Measurements from ENCODE around the gene PRRG2. TPM values are rescaled to one million over a fixed set of nuclear protein-coding genes. Genes with fewer than 3 reads are reported as not detected.

The PRRG2 gene
- total and polyA plus RNA-seq, 4 donors: 5.1 to 11.7 (median 9.8) TPM

DNA sequence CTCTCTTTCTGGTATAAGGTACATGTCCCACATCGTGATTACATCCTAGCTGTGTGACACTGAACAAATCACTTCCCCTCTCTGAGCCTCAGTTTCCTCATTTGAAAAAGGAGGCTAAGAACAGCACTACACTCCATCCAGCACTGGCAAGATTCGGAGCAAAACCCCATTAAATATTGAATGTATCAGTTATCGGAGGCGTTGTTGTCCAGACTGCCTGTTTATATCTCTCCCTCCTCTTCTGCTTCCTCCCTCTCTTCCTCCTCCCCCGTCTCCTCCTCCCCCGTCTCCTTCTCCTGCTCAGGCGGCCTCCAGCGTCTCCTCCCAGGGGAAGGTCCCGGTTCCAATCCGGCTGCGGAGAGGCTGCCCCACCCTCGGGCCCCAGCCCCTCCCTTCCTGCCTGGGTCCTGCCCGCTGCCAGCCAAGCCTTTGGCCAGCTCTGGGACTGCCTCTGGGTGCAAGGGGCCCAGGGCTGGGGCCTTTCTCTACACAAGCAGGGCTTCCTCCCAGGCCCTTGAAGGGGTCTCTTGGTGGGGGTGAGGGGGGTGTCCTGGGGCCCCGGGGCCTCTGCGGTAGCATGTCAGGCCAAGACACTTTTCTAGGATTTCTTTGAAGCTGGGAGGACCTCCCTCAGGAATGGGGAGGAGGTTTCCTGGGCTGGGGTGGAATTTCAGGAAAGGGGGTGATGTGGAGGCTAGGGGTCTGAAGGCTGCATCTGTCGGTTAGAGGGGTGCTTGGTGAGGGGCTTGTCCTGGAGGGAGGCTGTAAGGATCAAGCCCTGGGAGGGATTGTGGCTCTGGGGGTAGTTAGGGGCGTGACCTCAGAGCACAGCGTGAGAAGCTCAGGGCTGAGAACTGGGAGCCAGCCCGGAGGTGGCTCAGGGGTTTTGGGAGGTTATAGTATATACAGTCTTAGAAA is 57.0 kb downstream of the PRRG2 start:
- no peaks in the 10 kb centered on the region for H3K9me3 ChIP-seq (ENCODE audit: control insufficient read depth in 4 of 4, insufficient read depth in 3 of 4, low read length in 3 of 4)
- ATAC-seq (ENCODE audit: insufficient read depth, low FRiP score): no peak
- peak; percentile 44 to 68 (median 57) for DNase-seq
- TF ChIP-seq, protein P1, sequence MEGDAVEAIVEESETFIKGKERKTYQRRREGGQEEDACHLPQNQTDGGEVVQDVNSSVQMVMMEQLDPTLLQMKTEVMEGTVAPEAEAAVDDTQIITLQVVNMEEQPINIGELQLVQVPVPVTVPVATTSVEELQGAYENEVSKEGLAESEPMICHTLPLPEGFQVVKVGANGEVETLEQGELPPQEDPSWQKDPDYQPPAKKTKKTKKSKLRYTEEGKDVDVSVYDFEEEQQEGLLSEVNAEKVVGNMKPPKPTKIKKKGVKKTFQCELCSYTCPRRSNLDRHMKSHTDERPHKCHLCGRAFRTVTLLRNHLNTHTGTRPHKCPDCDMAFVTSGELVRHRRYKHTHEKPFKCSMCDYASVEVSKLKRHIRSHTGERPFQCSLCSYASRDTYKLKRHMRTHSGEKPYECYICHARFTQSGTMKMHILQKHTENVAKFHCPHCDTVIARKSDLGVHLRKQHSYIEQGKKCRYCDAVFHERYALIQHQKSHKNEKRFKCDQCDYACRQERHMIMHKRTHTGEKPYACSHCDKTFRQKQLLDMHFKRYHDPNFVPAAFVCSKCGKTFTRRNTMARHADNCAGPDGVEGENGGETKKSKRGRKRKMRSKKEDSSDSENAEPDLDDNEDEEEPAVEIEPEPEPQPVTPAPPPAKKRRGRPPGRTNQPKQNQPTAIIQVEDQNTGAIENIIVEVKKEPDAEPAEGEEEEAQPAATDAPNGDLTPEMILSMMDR (IDR thresholded peaks at IDR 0.05; ENCODE audit: control extremely low read depth, extremely low read depth): no peak
- WGBS, 2 donors: 7% methylated on average over 19 of the region's 19 CpGs
- no peaks in the 10 kb centered on the region for H3K36me3 ChIP-seq (ENCODE audit: control insufficient read depth in 4 of 4, insufficient read depth in 4 of 4, low read length in 4 of 4)
- no peak overlapping the region for H3K4me3 ChIP-seq
- H3K4me1 ChIP-seq (ENCODE audit: control insufficient read depth in 5 of 5, insufficient read depth in 5 of 5, low read length in 5 of 5): peaks cover 5 to 39% (median 11%) of the 10 kb centered on the region in 5 donors
- no peaks in the 10 kb centered on the region for H3K27me3 ChIP-seq (ENCODE audit: control insufficient read depth in 3 of 3, insufficient read depth in 3 of 3, low read length in 2 of 3)
- H3K9ac ChIP-seq (ENCODE audit: insufficient read depth in 1 of 2, low read length in 2 of 2): peak overlapping the region in 1 of 2 donors; percentile 46
- H3K27ac ChIP-seq (ENCODE audit: low read depth in 1 of 2, low read length in 1 of 2): peak overlapping the region; percentile 83

DNA sequence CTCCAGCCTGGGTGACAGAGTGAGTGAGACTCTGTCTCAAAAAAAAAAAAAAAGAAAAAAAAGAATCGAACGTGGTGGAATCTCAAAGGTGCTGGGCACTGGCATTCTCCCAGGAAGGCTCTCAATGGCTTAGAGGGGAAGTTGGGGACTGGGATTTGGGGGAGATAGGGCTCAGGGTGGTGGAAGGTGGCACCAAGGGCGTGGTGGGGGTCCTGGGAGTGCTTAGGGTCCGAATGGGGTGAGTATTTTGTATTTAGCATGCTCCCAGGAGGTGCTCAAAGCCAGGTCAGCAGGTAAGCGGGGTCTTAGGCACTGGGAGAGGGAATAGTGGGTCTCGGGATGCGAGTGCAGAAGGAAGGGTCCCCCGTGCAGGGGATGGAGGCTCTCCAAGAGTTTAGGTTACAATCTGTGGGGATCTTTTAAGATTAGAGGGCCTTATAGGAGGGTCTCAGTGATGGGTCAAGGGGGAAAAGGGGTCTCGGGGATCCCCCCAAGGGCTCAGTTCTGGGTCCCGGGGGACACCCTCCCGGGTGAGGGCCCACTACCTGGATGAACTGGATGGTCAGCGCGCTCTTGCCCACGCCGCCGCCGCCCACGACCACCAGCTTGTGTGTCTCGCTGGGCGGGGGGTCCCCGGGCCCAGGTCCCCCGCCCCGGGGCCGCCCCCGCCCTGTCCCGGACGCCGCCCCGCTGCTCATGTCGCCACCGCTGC is 58.4 kb downstream of the PRRG2 start:
- peaks cover 0 to 2% (median 0%) of the 10 kb centered on the region in 4 donors for H3K36me3 ChIP-seq (ENCODE audit: control insufficient read depth in 4 of 4, insufficient read depth in 4 of 4, low read length in 4 of 4)
- H3K9ac ChIP-seq (ENCODE audit: insufficient read depth in 1 of 2, low read length in 2 of 2): peak overlapping the region in 1 of 2 donors; percentile 82
- WGBS, 2 donors: 2 to 4% methylated on average over 24 to 31 of the region's 31 CpGs
- peak overlapping the region; percentile 42 for H3K4me3 ChIP-seq
- no peaks in the 10 kb centered on the region for H3K9me3 ChIP-seq (ENCODE audit: control insufficient read depth in 4 of 4, insufficient read depth in 3 of 4, low read length in 3 of 4)
- DNase-seq (peak in 2 of 3 donors; percentile 32 to 36), ATAC-seq (ENCODE audit: insufficient read depth, low FRiP score) (no peak)
- TF ChIP-seq, protein P1 (IDR thresholded peaks at IDR 0.05; ENCODE audit: control extremely low read depth, extremely low read depth): no peak
- H3K4me1 ChIP-seq (ENCODE audit: control insufficient read depth in 5 of 5, insufficient read depth in 5 of 5, low read length in 5 of 5): peaks cover 5 to 47% (median 16%) of the 10 kb centered on the region in 5 donors
- no peaks in the 10 kb centered on the region for H3K27me3 ChIP-seq (ENCODE audit: control insufficient read depth in 3 of 3, insufficient read depth in 3 of 3, low read length in 2 of 3)
- H3K27ac ChIP-seq (ENCODE audit: low read depth in 1 of 2, low read length in 1 of 2): peak overlapping the region; percentile 86 to 88

DNA sequence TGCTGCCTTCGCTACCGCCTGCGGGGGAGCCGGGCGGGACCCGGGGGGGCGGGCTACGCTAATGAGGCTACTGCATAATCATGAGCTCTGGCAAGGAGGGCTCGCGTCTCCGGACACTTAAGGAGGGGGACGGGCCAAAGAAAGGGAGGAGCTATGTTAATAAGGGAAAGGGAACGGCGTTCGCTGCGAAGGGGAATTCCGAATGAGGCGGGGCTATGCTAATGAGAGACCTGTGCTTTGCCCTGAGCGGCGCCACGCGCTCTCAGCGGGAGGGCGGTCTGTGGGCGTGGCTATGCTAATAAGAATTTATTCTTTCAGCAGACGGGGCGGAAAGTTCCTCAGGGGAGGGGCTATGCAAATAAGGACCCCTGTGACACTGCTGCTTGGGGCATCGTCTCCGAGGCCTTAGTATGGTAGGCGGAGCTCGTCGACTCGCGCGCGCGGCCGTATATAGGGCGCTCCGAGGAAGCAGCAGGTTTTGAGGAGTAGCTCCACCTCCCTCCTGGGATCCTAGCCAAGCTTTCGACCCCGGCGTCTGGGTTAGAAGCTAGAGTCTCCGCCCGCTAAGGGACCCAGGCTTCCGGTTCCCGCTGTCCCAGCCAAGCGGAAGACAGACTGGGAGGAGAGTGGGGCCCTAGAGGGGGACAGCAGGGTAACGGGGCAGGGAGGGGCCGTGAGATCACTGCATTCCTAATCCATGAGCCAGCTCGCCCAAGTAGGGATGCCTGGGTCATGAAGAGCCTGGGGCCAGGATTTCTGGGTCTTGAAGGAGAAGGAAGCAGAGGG is 59.2 kb downstream of the PRRG2 start, which contains the start of gene RRAS:
RRAS (minus strand) TSS at position 31 of the 786 bp plus-strand sequence. CDS start 45 bp downstream, outside the sequence.
- peak; percentile 68 for ATAC-seq (ENCODE audit: insufficient read depth, low FRiP score)
- peak; percentile 100 for DNase-seq
- Histone ChIP-seq H3K4me3 (peak within 1 kb of the TSS; percentile 48), H3K9me3 (ENCODE audit: control insufficient read depth in 4 of 4, insufficient read depth in 3 of 4, low read length in 3 of 4) (no peaks in the 10 kb centered on the region), H3K27ac (ENCODE audit: low read depth in 1 of 2, low read length in 1 of 2) (peak within 1 kb of the TSS; percentile 99 to 100), H3K27me3 (ENCODE audit: control insufficient read depth in 3 of 3, insufficient read depth in 3 of 3, low read length in 2 of 3) (no peaks in the 10 kb centered on the region), H3K4me1 (ENCODE audit: control insufficient read depth in 5 of 5, insufficient read depth in 5 of 5, low read length in 5 of 5) (peaks cover 5 to 46% (median 16%) of the 10 kb centered on the region in 5 donors), H3K9ac (ENCODE audit: insufficient read depth in 1 of 2, low read length in 2 of 2) (peak within 1 kb of the TSS; percentile 95 to 98), H3K36me3 (ENCODE audit: control insufficient read depth in 4 of 4, insufficient read depth in 4 of 4, low read length in 4 of 4) (peaks cover 0 to 4% (median 2%) of the 10 kb centered on the region in 4 donors)
- TF ChIP-seq, protein P1 (IDR thresholded peaks at IDR 0.05; ENCODE audit: control extremely low read depth, extremely low read depth): no peak
- 0% methylated on average over 51 of the region's 51 CpGs for WGBS, 2 donors

Small RNAs within 50 kb of the gene (small RNA-seq; reads per million reads assigned to genes)
- gene RF00019 (ENCODE audit: low replicate concordance): not detected

Other genes starting within 250 kb of the PRRG2 start
- gene CD37, start 245.9 kb upstream of the PRRG2 start, total RNA-seq: 10 to 100 TPM; 33.9 to 65.1 TPM
- 100 to 1,000 TPM in 1 of 2 donors, 10 to 100 TPM in 1; 37.2 to 154 TPM for gene CD37, start 245.9 kb upstream of the PRRG2 start, polyA plus RNA-seq
- 10 to 100 TPM; 31.4 to 40.0 TPM for gene TEAD2, start 218.9 kb upstream of the PRRG2 start, total RNA-seq
- 10 to 100 TPM; 21.9 to 31.5 TPM for gene TEAD2, start 218.9 kb upstream of the PRRG2 start, polyA plus RNA-seq
- under 1 TPM; 0.85 to 0.95 TPM for gene DKKL1, start 217.4 kb upstream of the PRRG2 start, total RNA-seq
- gene DKKL1, start 217.4 kb upstream of the PRRG2 start, polyA plus RNA-seq: under 1 TPM; 0.58 to 0.91 TPM
- 1 to 10 TPM in 1 of 2 donors, not detected in 1; 2.9 TPM for gene KASH5, start 193.1 kb upstream of the PRRG2 start, total RNA-seq
- 1 to 10 TPM in 1 of 2 donors, under 1 TPM in 1; 0.52 to 1.5 TPM for gene KASH5, start 193.1 kb upstream of the PRRG2 start, polyA plus RNA-seq
- not detected for gene PTH2, start 157.9 kb upstream of the PRRG2 start, total RNA-seq
- gene PTH2, start 157.9 kb upstream of the PRRG2 start, polyA plus RNA-seq: not detected
- not detected for gene GFY, start 155.9 kb upstream of the PRRG2 start, total RNA-seq
- not detected for gene GFY, start 155.9 kb upstream of the PRRG2 start, polyA plus RNA-seq
- gene SLC17A7, start 139.8 kb upstream of the PRRG2 start, total RNA-seq: under 1 TPM; 0.31 to 0.51 TPM
- under 1 TPM; 0.10 to 0.30 TPM for gene SLC17A7, start 139.8 kb upstream of the PRRG2 start, polyA plus RNA-seq
- 10 to 100 TPM; 65.7 to 65.9 TPM for gene PIH1D1, start 129.5 kb upstream of the PRRG2 start, total RNA-seq
- 10 to 100 TPM; 63.7 to 66.6 TPM for gene PIH1D1, start 129.5 kb upstream of the PRRG2 start, polyA plus RNA-seq
- gene ALDH16A1, start 128.1 kb upstream of the PRRG2 start, total RNA-seq: 10 to 100 TPM; 21.1 to 53.3 TPM
- 10 to 100 TPM; 36.1 to 38.7 TPM for gene ALDH16A1, start 128.1 kb upstream of the PRRG2 start, polyA plus RNA-seq
- gene FLT3LG, start 107.1 kb upstream of the PRRG2 start, total RNA-seq: 1 to 10 TPM; 2.9 to 8.9 TPM
- gene FLT3LG, start 107.1 kb upstream of the PRRG2 start, polyA plus RNA-seq: 10 to 100 TPM in 1 of 2 donors, 1 to 10 TPM in 1; 9.5 to 15.0 TPM
- gene RPL13A, start 93.7 kb upstream of the PRRG2 start, total RNA-seq: 1,000 to 10,000 TPM; 1,499 to 2,532 TPM
- gene RPL13A, start 93.7 kb upstream of the PRRG2 start, polyA plus RNA-seq: 1,000 to 10,000 TPM; 2,431 to 2,816 TPM
- 1,000 to 10,000 TPM; 1,558 to 1,973 TPM for gene RPS11, start 84.9 kb upstream of the PRRG2 start, total RNA-seq
- 1,000 to 10,000 TPM; 4,071 to 4,654 TPM for gene RPS11, start 84.9 kb upstream of the PRRG2 start, polyA plus RNA-seq
- 100 to 1,000 TPM; 184 to 271 TPM for gene FCGRT, start 68.7 kb upstream of the PRRG2 start, total RNA-seq
- gene FCGRT, start 68.7 kb upstream of the PRRG2 start, polyA plus RNA-seq: 100 to 1,000 TPM; 233 to 247 TPM
- 10 to 100 TPM; 14.1 to 39.2 TPM for gene RCN3, start 53.3 kb upstream of the PRRG2 start, total RNA-seq
- 10 to 100 TPM; 29.3 to 32.6 TPM for gene RCN3, start 53.3 kb upstream of the PRRG2 start, polyA plus RNA-seq
- 10 to 100 TPM; 40.9 to 48.1 TPM for gene NOSIP, start 760 bp upstream of the PRRG2 start, total RNA-seq
- 10 to 100 TPM; 77.1 to 84.2 TPM for gene NOSIP, start 760 bp upstream of the PRRG2 start, polyA plus RNA-seq
- gene PRR12, start 9.9 kb downstream of the PRRG2 start, total RNA-seq: 10 to 100 TPM; 18.0 to 32.4 TPM
- 10 to 100 TPM in 1 of 2 donors, 1 to 10 TPM in 1; 7.6 to 15.5 TPM for gene PRR12, start 9.9 kb downstream of the PRRG2 start, polyA plus RNA-seq
- gene RRAS, start 58.8 kb downstream of the PRRG2 start, total RNA-seq: 10 to 100 TPM; 26.3 to 71.6 TPM
- 100 to 1,000 TPM; 140 to 180 TPM for gene RRAS, start 58.8 kb downstream of the PRRG2 start, polyA plus RNA-seq
- 10 to 100 TPM; 22.5 to 80.2 TPM for gene SCAF1, start 60.9 kb downstream of the PRRG2 start, total RNA-seq
- 10 to 100 TPM; 24.3 to 26.7 TPM for gene SCAF1, start 60.9 kb downstream of the PRRG2 start, polyA plus RNA-seq
- gene IRF3, start 84.5 kb downstream of the PRRG2 start, total RNA-seq: 10 to 100 TPM; 52.8 to 97.3 TPM
- gene IRF3, start 84.5 kb downstream of the PRRG2 start, polyA plus RNA-seq: 10 to 100 TPM; 70.7 to 92.2 TPM
- gene BCL2L12, start 84.6 kb downstream of the PRRG2 start, total RNA-seq: 10 to 100 TPM in 1 of 2 donors, 1 to 10 TPM in 1; 3.5 to 26.1 TPM
- 10 to 100 TPM; 18.3 to 23.5 TPM for gene BCL2L12, start 84.6 kb downstream of the PRRG2 start, polyA plus RNA-seq
- gene PRMT1, start 96.0 kb downstream of the PRRG2 start, total RNA-seq: 100 to 1,000 TPM; 124 to 130 TPM
- gene PRMT1, start 96.0 kb downstream of the PRRG2 start, polyA plus RNA-seq: 100 to 1,000 TPM; 122 to 254 TPM
- 1 to 10 TPM in 1 of 2 donors, under 1 TPM in 1; 0.60 to 4.2 TPM for gene ADM5, start 108.3 kb downstream of the PRRG2 start, total RNA-seq
- 1 to 10 TPM; 2.5 to 3.5 TPM for gene ADM5, start 108.3 kb downstream of the PRRG2 start, polyA plus RNA-seq
- gene CPT1C, start 109.8 kb downstream of the PRRG2 start, total RNA-seq: 1 to 10 TPM; 3.6 to 5.9 TPM
- 1 to 10 TPM; 2.7 to 3.4 TPM for gene CPT1C, start 109.8 kb downstream of the PRRG2 start, polyA plus RNA-seq
- under 1 TPM; 0.23 to 0.83 TPM for gene TSKS, start 182.0 kb downstream of the PRRG2 start, total RNA-seq
- under 1 TPM; 0.56 to 0.65 TPM for gene TSKS, start 182.0 kb downstream of the PRRG2 start, polyA plus RNA-seq
- 10 to 100 TPM; 44.9 to 87.2 TPM for gene AP2A1, start 185.7 kb downstream of the PRRG2 start, total RNA-seq
- 10 to 100 TPM; 31.5 to 64.0 TPM for gene AP2A1, start 185.7 kb downstream of the PRRG2 start, polyA plus RNA-seq
- gene FUZ, start 232.0 kb downstream of the PRRG2 start, total RNA-seq: 10 to 100 TPM; 33.9 to 36.8 TPM
- gene FUZ, start 232.0 kb downstream of the PRRG2 start, polyA plus RNA-seq: 10 to 100 TPM; 18.4 to 26.5 TPM
- 10 to 100 TPM; 43.6 to 75.2 TPM for gene MED25, start 237.0 kb downstream of the PRRG2 start, total RNA-seq
- gene MED25, start 237.0 kb downstream of the PRRG2 start, polyA plus RNA-seq: 10 to 100 TPM; 42.6 to 52.6 TPM